SK-N-MC (cell line): ENCODE data around the gene DENND2A.
"Not testable (repeated sequence)": the region's sequence is repeated elsewhere in the genome, so short reads cannot be mapped to it uniquely, and the experiment has no call there.

ENCODE experiments used
- DNase-seq: peaks from one replicate; pipeline ENCODE4 v3.0.0-alpha.2; 2011; ENCODE audit warnings: low read depth, low spot score
- H3K27ac ChIP-seq: fragments of 200-600 bp; sonication (generic); 2 replicates; pipeline ENCODE4 v1.5.1; 2016; ENCODE audit warnings: mixed run types
- H3K36me3 ChIP-seq: fragments of 200-600 bp; sonication (generic); 2 replicates; pipeline ENCODE4 v1.6.1; 2017; ENCODE audit warnings: antibody characterized with exemption, low read length, mixed read lengths; ENCODE audit not compliant: insufficient read depth
- H3K4me3 ChIP-seq: fragments of 200-600 bp; sonication (generic); 2 replicates; pipeline ENCODE4 v1.5.1; 2016
- H3K9ac ChIP-seq: fragments of 200-600 bp; sonication (generic); 2 replicates; pipeline ENCODE4 v1.8.0; 2017; ENCODE audit warnings: mixed run types, mixed read lengths; ENCODE audit not compliant: insufficient read length
- H3K9me3 ChIP-seq: fragments of 200-600 bp; sonication (generic); 2 replicates; pipeline ENCODE4 v1.6.1; 2017; ENCODE audit warnings: low read depth, mild to moderate bottlenecking, antibody characterized with exemption, low read length, moderate library complexity, mixed read lengths
- EZH2 ChIP-seq: fragments of 200-600 bp; sonication (generic); IDR thresholded peaks from one replicate; pipeline ENCODE4 v1.6.1; 2017; ENCODE audit warnings: antibody characterized with exemption
- FOXP2 ChIP-seq: optimal IDR thresholded peaks from 2 replicates; pipeline ENCODE3; 2011; ENCODE audit warnings: mild to moderate bottlenecking, moderate library complexity; ENCODE audit not compliant: insufficient read depth; ENCODE audit errors: extremely low read length, control extremely low read depth
- POLR2AphosphoS5 ChIP-seq: IDR thresholded peaks from 2 replicates; pipeline ENCODE4 v1.6.1; 2012; ENCODE audit warnings: mild to moderate bottlenecking, low read depth, low read length, borderline replicate concordance

The DENND2A gene

DNA sequence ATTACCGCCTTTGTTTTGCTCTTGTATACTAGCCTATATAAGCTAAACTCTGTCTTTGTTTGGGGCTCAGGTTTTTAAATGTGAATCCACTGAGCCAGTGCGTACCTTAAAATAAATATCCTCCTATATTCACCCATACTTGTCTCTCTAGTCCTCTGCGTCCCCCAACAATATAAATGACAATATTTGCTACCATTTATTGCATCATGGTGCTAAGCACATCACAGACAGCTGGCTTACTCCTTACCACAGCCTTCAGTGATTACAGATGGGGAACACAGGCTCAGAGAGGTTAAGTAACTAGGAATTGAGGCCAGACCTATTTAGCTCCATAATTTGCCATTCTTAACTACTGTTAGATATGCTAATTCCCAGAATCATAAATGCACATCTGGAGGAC is 28.7 kb upstream of the DENND2A start:
- DNase-seq, result no peak
- no peak overlapping the region for H3K9ac ChIP-seq
- TF ChIP-seq POLR2AphosphoS5, result no peak
- TF ChIP-seq FOXP2, result no peak
- TF ChIP-seq EZH2, result no peak
- no peaks in the 10 kb centered on the region for H3K9me3 ChIP-seq
- no peak overlapping the region for H3K27ac ChIP-seq
- H3K36me3 ChIP-seq, result no peaks in the 10 kb centered on the region
- no peak overlapping the region for H3K4me3 ChIP-seq

GRCh38 chr7:140668641-140669040 is 28.0 kb upstream of the DENND2A start:
- Histone ChIP-seq H3K9ac (no peak overlapping the region), H3K36me3 (no peaks in the 10 kb centered on the region), H3K4me3 (no peak overlapping the region), H3K27ac (no peak overlapping the region), H3K9me3 (no peaks in the 10 kb centered on the region)
- no peak for DNase-seq
- no peak for TF ChIP-seq POLR2AphosphoS5
- TF ChIP-seq FOXP2, result no peak
- no peak for TF ChIP-seq EZH2

GRCh38 chr7:140667476-140667875 is 26.9 kb upstream of the DENND2A start:
- Histone ChIP-seq H3K27ac (no peak overlapping the region), H3K9ac (no peak overlapping the region), H3K36me3 (no peaks in the 10 kb centered on the region), H3K4me3 (no peak overlapping the region), H3K9me3 (no peaks in the 10 kb centered on the region)
- no peak for TF ChIP-seq EZH2
- TF ChIP-seq FOXP2, result no peak
- TF ChIP-seq POLR2AphosphoS5, result no peak
- no peak for DNase-seq

DNA sequence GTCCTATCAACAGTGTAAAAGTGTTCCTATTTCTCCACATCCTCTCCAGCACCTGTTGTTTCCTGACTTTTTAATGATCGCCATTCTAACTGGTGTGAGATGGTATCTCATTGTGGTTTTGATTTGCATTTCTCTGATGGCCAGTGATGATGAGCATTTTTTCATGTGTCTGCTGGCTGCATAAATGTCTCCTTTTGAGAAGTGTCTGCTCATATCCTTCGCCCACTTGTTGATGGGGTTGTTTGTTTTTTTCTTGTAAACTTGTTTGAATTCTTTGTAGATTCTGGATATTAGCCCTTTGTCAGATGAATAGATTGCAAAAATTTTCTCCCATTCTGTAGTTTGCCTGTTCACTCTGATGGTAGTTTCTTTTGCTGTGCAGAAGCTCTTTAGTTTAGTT is 22.3 kb upstream of the DENND2A start:
- H3K4me3 ChIP-seq, H3K27ac ChIP-seq, DNase-seq, H3K9me3 ChIP-seq, H3K9ac ChIP-seq, H3K36me3 ChIP-seq: not testable (repeated sequence)

DNA sequence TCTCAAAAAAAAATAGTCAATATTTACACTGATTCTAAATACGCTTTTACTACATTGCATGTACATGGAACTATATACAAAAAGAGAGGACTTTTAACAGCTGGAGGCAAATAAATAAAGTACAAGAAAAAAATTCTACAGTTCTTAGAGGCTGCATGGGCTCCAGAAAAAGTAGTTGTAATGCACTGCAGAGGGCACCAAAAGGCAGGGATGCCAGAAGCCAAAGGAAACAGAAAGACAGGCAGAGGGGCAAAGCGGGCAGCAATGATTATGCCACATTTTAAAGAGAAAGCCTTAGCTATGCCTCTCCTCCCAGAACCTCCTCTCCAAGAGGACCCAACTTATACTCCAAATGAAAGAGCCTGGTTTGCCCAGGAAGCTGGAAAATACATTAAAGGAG is 20.5 kb upstream of the DENND2A start:
- Histone ChIP-seq H3K9me3 (no peaks in the 10 kb centered on the region), H3K27ac (no peak overlapping the region), H3K4me3 (no peak overlapping the region), H3K36me3 (no peaks in the 10 kb centered on the region), H3K9ac (no peak overlapping the region)
- TF ChIP-seq POLR2AphosphoS5 (no peak), FOXP2 (no peak), EZH2 (no peak)
- DNase-seq, result no peak

GRCh38 chr7:140659856-140660255 is 19.2 kb upstream of the DENND2A start:
- Histone ChIP-seq H3K4me3 (no peak overlapping the region), H3K9ac (no peak overlapping the region), H3K9me3 (no peaks in the 10 kb centered on the region), H3K36me3 (no peaks in the 10 kb centered on the region), H3K27ac (no peak overlapping the region)
- no peak for DNase-seq
- no peak for TF ChIP-seq EZH2
- TF ChIP-seq POLR2AphosphoS5, result no peak
- no peak for TF ChIP-seq FOXP2

DNA sequence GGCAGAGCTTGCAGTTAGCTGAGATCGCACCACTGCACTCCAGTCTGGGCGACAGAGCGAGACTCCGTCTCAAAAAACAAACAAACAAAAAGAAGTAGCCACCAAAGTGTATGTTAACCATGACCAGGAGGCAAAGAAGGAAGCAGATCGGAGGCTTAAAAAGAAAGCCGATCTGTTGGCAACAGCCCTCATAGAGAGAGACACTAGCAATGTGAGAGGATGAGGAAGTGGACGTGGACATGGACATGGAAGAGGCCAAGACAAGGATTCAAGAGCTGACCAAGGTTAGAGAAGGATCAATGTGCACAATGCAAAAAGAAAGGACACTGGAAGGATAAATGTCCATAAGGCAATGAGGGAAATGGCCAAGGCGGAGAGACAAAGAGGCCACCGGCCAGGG is 17.3 kb upstream of the DENND2A start:
- Histone ChIP-seq H3K27ac (no peak overlapping the region), H3K9ac (no peak overlapping the region), H3K9me3 (no peaks in the 10 kb centered on the region), H3K4me3 (no peak overlapping the region), H3K36me3 (no peaks in the 10 kb centered on the region)
- TF ChIP-seq EZH2 (no peak), FOXP2 (no peak), POLR2AphosphoS5 (no peak)
- no peak for DNase-seq

DNA sequence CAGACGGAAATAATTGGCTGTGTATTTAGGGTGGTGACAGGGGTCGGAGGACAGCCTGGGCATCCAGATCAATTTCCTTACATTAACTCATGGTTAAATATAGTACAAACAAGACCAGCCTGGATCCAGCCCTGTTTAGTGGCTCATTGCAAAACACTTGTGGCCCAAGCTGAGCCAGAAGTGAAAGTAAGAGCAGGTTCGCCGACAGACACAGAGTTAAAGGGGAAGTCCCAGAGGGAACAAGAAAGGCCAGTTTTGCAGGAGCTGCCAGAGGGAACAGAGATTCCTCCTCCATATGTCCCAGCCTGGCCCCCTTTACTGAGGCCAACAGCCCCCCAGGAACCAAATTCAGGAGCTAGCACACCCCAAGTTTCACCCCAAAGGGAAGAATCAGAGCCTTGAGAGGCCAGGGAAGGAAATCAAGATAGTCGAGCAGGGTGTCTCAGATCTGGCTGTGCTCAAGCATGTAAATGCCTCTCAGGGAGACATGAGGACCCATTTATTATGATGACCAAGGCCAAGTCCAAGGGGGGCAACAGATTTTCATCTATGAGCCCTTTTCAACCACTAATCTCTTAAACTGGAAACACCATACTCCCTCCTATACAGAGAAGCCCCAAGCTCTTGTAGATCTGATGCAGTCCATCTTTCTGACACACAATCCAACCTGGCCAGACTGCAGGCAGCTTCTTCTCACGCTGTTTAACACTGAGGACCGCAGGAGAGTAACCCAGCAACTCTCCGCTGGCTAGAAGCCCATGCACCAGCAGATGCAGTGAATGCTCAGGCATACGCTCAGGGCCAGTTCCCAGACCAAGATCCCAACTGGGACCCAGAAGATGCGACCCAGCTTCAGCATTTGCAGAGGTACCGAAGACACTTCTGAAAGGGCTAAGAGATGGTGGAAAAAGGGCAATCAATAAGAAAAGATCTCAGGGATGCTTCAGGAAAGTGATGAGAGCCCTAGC is 16.2 kb upstream of the DENND2A start:
- no peak overlapping the region for H3K4me3 ChIP-seq
- H3K27ac ChIP-seq, result no peak overlapping the region
- no peaks in the 10 kb centered on the region for H3K9me3 ChIP-seq
- H3K36me3 ChIP-seq, result no peaks in the 10 kb centered on the region
- TF ChIP-seq EZH2, result no peak
- TF ChIP-seq POLR2AphosphoS5, result no peak
- TF ChIP-seq FOXP2, result no peak
- no peak for DNase-seq
- no peak overlapping the region for H3K9ac ChIP-seq
